K562 (cell line): ENCODE data around the gene MAGI1. TPM values are rescaled to one million over a fixed set of nuclear protein-coding genes. Genes with fewer than 3 reads are reported as not detected.

Experiments used
- ATAC-seq: fragments of 200-7000 bp; cut with Tn5 transposase; 3 replicates; pipeline ENCODE4 v1.9.1; 2020; ENCODE audit warnings: moderate library complexity
- BruUV-seq: library from RNA; stranded (reverse); fragments of 400-500 nt; replicated peaks from 2 replicates; lab custom pipeline; 2021; lab: Mats Ljungman, UMichigan
- CTCF ChIA-PET: fragments of 300-600 bp; formaldehyde crosslinking; extraction: SDS; loops from one replicate; lab custom pipeline; 2021; ENCODE audit warnings: low intra/inter-chr PET ratio; lab: Yijun Ruan, JAX
- POLR2A ChIA-PET: fragments of 300-600, 350-650 bp; sonication (Branson Sonifier 250); formaldehyde crosslinking; extraction: SDS; loops from one replicate; lab custom pipeline; 2021; ENCODE audit warnings: antibody characterized with exemption, inconsistent platforms; lab: Yijun Ruan, JAX
- DNase-seq, 4 experiments: peaks; one replicate each; pipeline versions ENCODE4 v3.0.0 to v3.0.0-alpha.2; 2011 to 2018; ENCODE audit warnings: low spot score in 3 of 4, mixed read lengths in 3 of 4; ENCODE audit errors: extremely low read depth in 1 of 4
- FAIRE-seq: peaks from 2 replicates; lab custom pipeline; 2011; peaks lifted over from hg19 to GRCh38; lab: Jason Lieb, UNC
- H2AFZ ChIP-seq: 2 replicates; pipeline ENCODE4 v1.6.0; 2011; ENCODE audit warnings: low read depth, low read length, control low read depth, inconsistent platforms
- H3K27ac ChIP-seq: fragments of 200-600 bp; 3 replicates; pipeline ENCODE4 v1.8.0; 2011; ENCODE audit warnings: low read depth, mild to moderate bottlenecking, control low read depth, inconsistent platforms, low read length, moderate library complexity, mixed read lengths; ENCODE audit errors: extremely low read depth
- H3K27me3 ChIP-seq, 2 experiments: fragments of 300-600 bp in 1 of 2; 2 replicates in 1 of 2; 3 replicates in 1 of 2; pipeline versions ENCODE4 v1.6.0 to v1.8.0; 2011; ENCODE audit warnings: inconsistent platforms in 2 of 2, low read length in 2 of 2, mild to moderate bottlenecking in 1 of 2, mixed read lengths in 1 of 2, moderate library complexity in 1 of 2; ENCODE audit not compliant: control insufficient read depth in 2 of 2, insufficient read depth in 2 of 2
- H3K36me3 ChIP-seq: fragments of 300-600 bp; 3 replicates; pipeline ENCODE4 v1.8.0; 2011; ENCODE audit warnings: mild to moderate bottlenecking, low read length, inconsistent platforms; ENCODE audit not compliant: control insufficient read depth, insufficient read depth
- H3K4me1 ChIP-seq, 2 experiments: fragments of 200-600 bp in 1 of 2; replicated peaks in 1 of 2; 2 replicates in 1 of 2; 3 replicates in 1 of 2; pipeline versions ENCODE4 v1.5.1 to v1.8.0; 2011; ENCODE audit warnings: inconsistent platforms in 2 of 2, low read length in 2 of 2, mild to moderate bottlenecking in 1 of 2, mixed read lengths in 1 of 2, moderate library complexity in 1 of 2; ENCODE audit not compliant: control insufficient read depth in 2 of 2, insufficient read depth in 2 of 2
- H3K4me2 ChIP-seq: 2 replicates; pipeline ENCODE4 v1.6.1; 2011; ENCODE audit warnings: low read length, control low read depth, inconsistent platforms, mixed read lengths; ENCODE audit not compliant: insufficient read depth
- H3K4me3 ChIP-seq: fragments of 200-600 bp; sonication (generic), shearing (Covaris generic); 2 replicates; pipeline ENCODE4 v1.5.1; 2016; ENCODE audit warnings: control low read depth, inconsistent platforms
- H3K79me2 ChIP-seq: fragments of 200-600 bp; 3 replicates; pipeline ENCODE4 v1.8.0; 2011; ENCODE audit warnings: low read length, inconsistent platforms; ENCODE audit not compliant: control insufficient read depth, insufficient read depth
- H3K9ac ChIP-seq, 2 experiments: 2 replicates each; pipeline versions ENCODE4 v1.6.0 to v1.6.1; 2011; ENCODE audit warnings: low read depth in 2 of 2, low read length in 2 of 2, control low read depth in 1 of 2, inconsistent platforms in 1 of 2, mild to moderate bottlenecking in 1 of 2, mixed read lengths in 1 of 2; ENCODE audit not compliant: insufficient read depth in 1 of 2
- H3K9me1 ChIP-seq: one replicate; pipeline ENCODE4 v1.6.0; 2011; ENCODE audit warnings: inconsistent platforms, mild to moderate bottlenecking, low read length, moderate library complexity; ENCODE audit not compliant: control insufficient read depth, insufficient read depth
- H3K9me3 ChIP-seq: replicated peaks from 2 replicates; pipeline ENCODE4 v1.5.1; 2011; ENCODE audit warnings: low read depth, low read length, inconsistent platforms; ENCODE audit not compliant: control insufficient read depth, insufficient read depth
- H4K20me1 ChIP-seq: replicated peaks from 2 replicates; pipeline ENCODE4 v1.6.1; 2011; ENCODE audit warnings: low read length, inconsistent platforms, mixed read lengths; ENCODE audit not compliant: control insufficient read depth, insufficient read depth
- DACH1 ChIP-seq: fragments of 450-650 bp; IDR thresholded peaks from 2 replicates; pipeline ENCODE4 v1.6.1; 2018; ENCODE audit not compliant: partially characterized antibody
- MEF2D ChIP-seq: conservative IDR thresholded peaks from 2 replicates; pipeline ENCODE4 v1.6.1; 2016; ENCODE audit warnings: low read depth, missing genetic modification characterization, missing compliant biosample characterization
- SIN3B ChIP-seq: fragments of 450-650 bp; IDR thresholded peaks from 2 replicates; pipeline ENCODE4 v1.6.1; 2017; ENCODE audit warnings: low read depth, mild to moderate bottlenecking, moderate library complexity
- SNAPC5 ChIP-seq: fragments of 250-450 bp; sonication (Bioruptor Pico); IDR thresholded peaks from 2 replicates; pipeline ENCODE4 v1.8.0; 2021; ENCODE audit warnings: moderate library complexity, mild to moderate bottlenecking, inconsistent platforms
- SRSF7 ChIP-seq: fragments of 200-400 bp; formaldehyde crosslinking; optimal IDR thresholded peaks from 2 replicates; pipeline ENCODE3; 2017; ENCODE audit warnings: mild to moderate bottlenecking, low read depth, low read length
- ZNF589 ChIP-seq: fragments of 200-800 bp; sonication (Bioruptor generic); IDR thresholded peaks from 2 replicates; pipeline ENCODE4 v1.6.1; 2016; ENCODE audit warnings: low read depth, missing genetic modification characterization, missing compliant biosample characterization
- WGBS: fragments of 100-300 bp; shearing (Covaris generic); methylation state at CpG from one replicate; pipeline ENCODE4 v1.1.6; 2016; ENCODE audit warnings: low coverage, mixed read lengths; ENCODE audit not compliant: insufficient coverage; ENCODE audit errors: missing lambda C conversion rate; 5-methylcytosine and 5-hydroxymethylcytosine counted together
- in situ Hi-C: fragments of 300-500 bp; cut with MboI; formaldehyde crosslinking; loops from 4 replicates; pipeline ENCODE4 v1.15.0; 2018; ENCODE audit warnings: inconsistent platforms, mixed read lengths
- intact Hi-C: fragments of 100-400 bp; cut with micrococcal nuclease; formaldehyde crosslinking; loops from 2 replicates; pipeline ENCODE4 v1.14.2; 2022
- polyA plus RNA-seq, 8 experiments: library from polyadenylated mRNA; depleted of rRNA in 4 of 8; stranded (reverse) in 5 of 8; unstranded in 3 of 8; fragments of >200 nt; fragmentation: Nextera tagmentation in 2 of 8; fragmentation: Illumina TruSeq in 1 of 8; extraction: Ambion mirVana in 2 of 8; extraction: Trizol in 1 of 8; gene quantifications; 2 replicates each; pipeline versions ENCODE4 v1.2.1 to v1.2.3, GENCODE V29; 2011 to 2014; ENCODE audit warnings: inconsistent platforms in 1 of 8, missing spikeins in 1 of 8
- total RNA-seq, 7 experiments: library from RNA; depleted of rRNA in 6 of 7; stranded (reverse); fragments of >200 nt in 6 of 7; fragmentation: Illumina TruSeq in 2 of 7; extraction: Trizol in 2 of 7; gene quantifications; 2 replicates each; pipeline versions ENCODE4 v1.2.1 to v1.2.3, GENCODE V29; 2011 to 2021; ENCODE audit warnings: low replicate concordance in 1 of 7
- TF ChIP-seq, protein P1 (sequence below): fragments of 250-450 bp; sonication (Bioruptor Pico); IDR thresholded peaks from 2 replicates; pipeline ENCODE4 v1.8.0; 2022; ENCODE audit warnings: moderate library complexity, mild to moderate bottlenecking, inconsistent platforms

The MAGI1 gene
- total and polyA plus RNA-seq, 9 of the 15 experiments (the other 6 are each of a cell fraction or from before 2014, with no cell fraction given): 7.8 to 59.4 (median 43.2) TPM

- Histone ChIP-seq H3K36me3 (peaks cover 43% of the 10 kb centered on the region; the same call in 2 of the 3 replicates), H3K27me3 (no peaks in the 10 kb centered on the region), H3K4me1 (no peaks in the 10 kb centered on the region), H3K79me2 (no peaks in the 10 kb centered on the region), H3K9me3 (no peaks in the 10 kb centered on the region), H3K4me2 (no peak overlapping the region), H4K20me1 (no peaks in the 10 kb centered on the region), H3K27ac (no peak overlapping the region), H3K9ac (no peak overlapping the region), H3K4me3 (no peak overlapping the region), H3K9me1 (no peaks in the 10 kb centered on the region), H2AFZ (no peak overlapping the region)
- POLR2A ChIA-PET: interaction anchor here (1.5 kb wide), 1 partner anchor 10 kb away, joined by 3 read pairs; no protein-coding TSS in a partner anchor
- in situ Hi-C loops: loop anchor here (10.0 kb wide), 1 partner anchor 287 kb away; no protein-coding TSS in a partner anchor
- DNase-seq (no peak), ATAC-seq (no peak), FAIRE-seq (no peak)
- intact Hi-C loops: no loop called here
- TF ChIP-seq SNAPC5 (CRISPR knock-in tag) (no peak), SIN3B (no peak), ZNF589 (CRISPR knock-in tag) (no peak), MEF2D (tag) (no peak), DACH1 (no peak), SRSF7 (no peak)
- TF ChIP-seq, protein P1, sequence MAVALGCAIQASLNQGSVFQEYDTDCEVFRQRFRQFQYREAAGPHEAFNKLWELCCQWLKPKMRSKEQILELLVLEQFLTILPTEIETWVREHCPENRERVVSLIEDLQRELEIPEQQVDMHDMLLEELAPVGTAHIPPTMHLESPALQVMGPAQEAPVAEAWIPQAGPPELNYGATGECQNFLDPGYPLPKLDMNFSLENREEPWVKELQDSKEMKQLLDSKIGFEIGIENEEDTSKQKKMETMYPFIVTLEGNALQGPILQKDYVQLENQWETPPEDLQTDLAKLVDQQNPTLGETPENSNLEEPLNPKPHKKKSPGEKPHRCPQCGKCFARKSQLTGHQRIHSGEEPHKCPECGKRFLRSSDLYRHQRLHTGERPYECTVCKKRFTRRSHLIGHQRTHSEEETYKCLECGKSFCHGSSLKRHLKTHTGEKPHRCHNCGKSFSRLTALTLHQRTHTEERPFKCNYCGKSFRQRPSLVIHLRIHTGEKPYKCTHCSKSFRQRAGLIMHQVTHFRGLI (CRISPR knock-in tag): no peak
- BruUV-seq: no TSS peak
- CTCF ChIA-PET: no interaction called here
- 60% methylated on average over 3 of the region's 3 CpGs for WGBS
Observed at GRCh38 chr3:65448120-65448519, 590.6 kb downstream of the MAGI1 start.
